ENCODE measurements around the gene TMEM219.

- TF ChIP-seq FOXA1 (IDR thresholded peaks at IDR 0.05) = no peak
- TF ChIP-seq MAX (IDR thresholded peaks at IDR 0.05) = no peak
- TF ChIP-seq CTCF (IDR thresholded peaks at IDR 0.05; ENCODE audit: low read depth, low read length, missing input control) = no peak
- TF ChIP-seq TAF1 (conservative IDR thresholded peaks at IDR 0.05) = no peak
- TF ChIP-seq RAD21 (IDR thresholded peaks at IDR 0.05) = no peak
- no peak for TF ChIP-seq REST (IDR thresholded peaks at IDR 0.05)
These were observed 16.8 kb downstream of the TMEM219 start for GRCh38 chr16:29978564-29979270.
